Astrocyte (in vitro differentiated cells and primary cell): ENCODE measurements around the gene ITGAX. TPM values are rescaled to one million over a fixed set of nuclear protein-coding genes. Genes with fewer than 3 reads are reported as not detected.

Experiments used
- DNase-seq: peaks from one replicate; pipeline ENCODE4 v3.0.0-alpha.2; 2010; ENCODE audit warnings: low read depth
- FAIRE-seq: peaks from 2 replicates; lab custom pipeline; 2011; peaks lifted over from hg19 to GRCh38; lab: Jason Lieb, UNC
- H2AFZ ChIP-seq: 2 replicates; pipeline ENCODE4 v1.6.0; 2012; ENCODE audit warnings: low read depth, low read length, inconsistent platforms
- H3K27ac ChIP-seq: 2 replicates; pipeline ENCODE4 v1.5.1; 2011; ENCODE audit warnings: low read depth, low read length, inconsistent platforms
- H3K27me3 ChIP-seq: 2 replicates; pipeline ENCODE4 v1.6.0; 2011; ENCODE audit warnings: low read length, inconsistent platforms; ENCODE audit not compliant: insufficient read depth
- H3K36me3 ChIP-seq: 2 replicates; pipeline ENCODE4 v1.5.1; 2011; ENCODE audit warnings: low read length, inconsistent platforms; ENCODE audit not compliant: insufficient read depth
- H3K4me1 ChIP-seq: 2 replicates; pipeline ENCODE4 v1.5.1; 2011; ENCODE audit warnings: low read length, inconsistent platforms; ENCODE audit not compliant: insufficient read depth
- H3K4me2 ChIP-seq: 2 replicates; pipeline ENCODE4 v1.6.0; 2012; ENCODE audit warnings: low read length, inconsistent platforms
- H3K4me3 ChIP-seq: 2 replicates; pipeline ENCODE4 v1.5.1; 2011; ENCODE audit warnings: low read depth, mild to moderate bottlenecking, low read length, inconsistent platforms; ENCODE audit not compliant: insufficient read depth
- H3K79me2 ChIP-seq: 2 replicates; pipeline ENCODE4 v1.6.0; 2012; ENCODE audit warnings: mild to moderate bottlenecking, low read length, inconsistent platforms; ENCODE audit not compliant: insufficient read depth
- H3K9ac ChIP-seq: 2 replicates; pipeline ENCODE4 v1.6.0; 2012; ENCODE audit warnings: mild to moderate bottlenecking, low read length, inconsistent platforms
- H3K9me3 ChIP-seq: 2 replicates; pipeline ENCODE4 v1.5.1; 2012; ENCODE audit warnings: low read depth, mild to moderate bottlenecking, low read length, inconsistent platforms; ENCODE audit not compliant: insufficient read depth
- H4K20me1 ChIP-seq: 2 replicates; pipeline ENCODE4 v1.6.0; 2012; ENCODE audit warnings: low read length, inconsistent platforms; ENCODE audit not compliant: insufficient read depth
- H3K27ac Mint-ChIP-seq: one replicate; pipeline ENCODE4 v1.8.0; 2021; ENCODE audit warnings: mild to moderate bottlenecking, mixed read lengths; ENCODE audit not compliant: unreplicated experiment
- H3K27me3 Mint-ChIP-seq: one replicate; pipeline ENCODE4 v1.8.0; 2021; ENCODE audit warnings: low read depth, mixed read lengths; ENCODE audit not compliant: unreplicated experiment
- H3K36me3 Mint-ChIP-seq: one replicate; pipeline ENCODE4 v1.8.0; 2021; ENCODE audit warnings: low read depth, mixed read lengths; ENCODE audit not compliant: unreplicated experiment
- H3K4me1 Mint-ChIP-seq: one replicate; pipeline ENCODE4 v1.8.0; 2021; ENCODE audit warnings: low read depth, mixed read lengths; ENCODE audit not compliant: unreplicated experiment
- H3K4me3 Mint-ChIP-seq: one replicate; pipeline ENCODE4 v1.8.0; 2021; ENCODE audit warnings: mild to moderate bottlenecking, moderate library complexity, mixed read lengths; ENCODE audit not compliant: unreplicated experiment
- H3K9me3 Mint-ChIP-seq: one replicate; pipeline ENCODE4 v1.8.0; 2021; ENCODE audit warnings: mild to moderate bottlenecking, mixed read lengths; ENCODE audit not compliant: unreplicated experiment
- EZH2 ChIP-seq: IDR thresholded peaks from 2 replicates; pipeline ENCODE4 v1.6.1; 2012; ENCODE audit warnings: mild to moderate bottlenecking, low read length, inconsistent platforms; ENCODE audit not compliant: insufficient read depth
- total RNA-seq: library from RNA; stranded (reverse); gene quantifications from 2 replicates; pipeline ENCODE4 v1.2.1, GENCODE V29; 2021
- TF ChIP-seq, protein P1 (sequence below): IDR thresholded peaks from 2 replicates; pipeline ENCODE4 v1.5.1; 2011; ENCODE audit warnings: low read depth, mild to moderate bottlenecking, inconsistent platforms, low read length, moderate library complexity; ENCODE audit not compliant: insufficient read depth

ITGAX gene
- total RNA-seq, 1 donor from 2014 or later: 0.27 TPM

DNA sequence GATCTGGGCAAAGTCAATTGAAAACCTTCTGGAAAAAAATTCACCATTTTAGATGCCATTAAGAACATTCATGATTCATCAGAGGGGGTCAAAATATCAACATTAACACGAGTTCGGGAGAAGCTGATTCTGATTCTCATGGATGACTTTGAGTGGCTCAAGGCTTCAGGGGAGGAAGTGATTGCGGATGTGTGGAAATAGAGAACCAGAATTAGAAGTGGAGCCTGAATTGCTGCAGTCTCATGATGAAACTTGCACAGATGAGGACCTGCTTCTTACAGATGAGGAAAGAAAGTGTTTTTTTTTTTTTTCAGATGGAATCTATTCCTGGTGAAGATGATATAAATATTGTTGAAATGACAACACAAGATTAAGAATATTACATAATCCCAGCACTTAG, 12.9 kb downstream of the ITGAX start:
- Mint-ChIP-seq H3K4me3 (no peak overlapping the region), H3K9me3 (peaks cover 5% of the 10 kb centered on the region), H3K4me1 (no peaks in the 10 kb centered on the region), H3K27ac (no peak overlapping the region), H3K36me3 (no peaks in the 10 kb centered on the region), H3K27me3 (peaks cover 35% of the 10 kb centered on the region)
- H3K4me3 ChIP-seq: no peak overlapping the region
- peaks cover 3% of the 10 kb centered on the region for H3K9me3 ChIP-seq
- H3K9ac ChIP-seq: no peak overlapping the region
- H3K4me1 ChIP-seq: no peaks in the 10 kb centered on the region
- no peak for FAIRE-seq
- H3K27me3 ChIP-seq: no peaks in the 10 kb centered on the region
- TF ChIP-seq, protein P1, sequence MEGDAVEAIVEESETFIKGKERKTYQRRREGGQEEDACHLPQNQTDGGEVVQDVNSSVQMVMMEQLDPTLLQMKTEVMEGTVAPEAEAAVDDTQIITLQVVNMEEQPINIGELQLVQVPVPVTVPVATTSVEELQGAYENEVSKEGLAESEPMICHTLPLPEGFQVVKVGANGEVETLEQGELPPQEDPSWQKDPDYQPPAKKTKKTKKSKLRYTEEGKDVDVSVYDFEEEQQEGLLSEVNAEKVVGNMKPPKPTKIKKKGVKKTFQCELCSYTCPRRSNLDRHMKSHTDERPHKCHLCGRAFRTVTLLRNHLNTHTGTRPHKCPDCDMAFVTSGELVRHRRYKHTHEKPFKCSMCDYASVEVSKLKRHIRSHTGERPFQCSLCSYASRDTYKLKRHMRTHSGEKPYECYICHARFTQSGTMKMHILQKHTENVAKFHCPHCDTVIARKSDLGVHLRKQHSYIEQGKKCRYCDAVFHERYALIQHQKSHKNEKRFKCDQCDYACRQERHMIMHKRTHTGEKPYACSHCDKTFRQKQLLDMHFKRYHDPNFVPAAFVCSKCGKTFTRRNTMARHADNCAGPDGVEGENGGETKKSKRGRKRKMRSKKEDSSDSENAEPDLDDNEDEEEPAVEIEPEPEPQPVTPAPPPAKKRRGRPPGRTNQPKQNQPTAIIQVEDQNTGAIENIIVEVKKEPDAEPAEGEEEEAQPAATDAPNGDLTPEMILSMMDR: no peak
- TF ChIP-seq EZH2: no peak
- H2AFZ ChIP-seq: no peak overlapping the region
- H3K4me2 ChIP-seq: no peak overlapping the region
- H3K27ac ChIP-seq: no peak overlapping the region
- DNase-seq: no peak
- H4K20me1 ChIP-seq: no peaks in the 10 kb centered on the region
- no peaks in the 10 kb centered on the region for H3K79me2 ChIP-seq
- no peaks in the 10 kb centered on the region for H3K36me3 ChIP-seq

DNA sequence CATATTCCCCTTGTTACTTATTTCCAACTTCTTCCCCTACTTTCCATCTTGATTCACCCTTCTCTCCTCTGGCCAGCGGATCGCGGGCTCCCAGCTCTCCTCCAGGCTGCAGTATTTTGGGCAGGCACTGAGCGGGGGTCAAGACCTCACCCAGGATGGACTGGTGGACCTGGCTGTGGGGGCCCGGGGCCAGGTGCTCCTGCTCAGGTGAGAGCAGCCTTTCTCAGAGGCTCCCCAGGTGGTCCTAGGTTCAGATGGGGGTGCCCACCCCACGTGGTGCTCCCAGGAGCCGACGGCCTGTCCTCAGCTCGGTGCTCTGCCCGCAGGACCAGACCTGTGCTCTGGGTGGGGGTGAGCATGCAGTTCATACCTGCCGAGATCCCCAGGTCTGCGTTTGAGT, 16.0 kb downstream of the ITGAX start:
- Histone ChIP-seq H3K4me2 (no peak overlapping the region), H3K4me1 (no peaks in the 10 kb centered on the region), H3K27me3 (no peaks in the 10 kb centered on the region), H3K27ac (no peak overlapping the region), H3K9ac (no peak overlapping the region), H3K36me3 (no peaks in the 10 kb centered on the region), H2AFZ (no peak overlapping the region), H3K4me3 (no peak overlapping the region), H4K20me1 (no peaks in the 10 kb centered on the region), H3K9me3 (peaks cover 3% of the 10 kb centered on the region), H3K79me2 (no peaks in the 10 kb centered on the region)
- no peak for TF ChIP-seq EZH2
- TF ChIP-seq, protein P1: no peak
- Mint-ChIP-seq H3K27ac (no peak overlapping the region), H3K9me3 (peaks cover 13% of the 10 kb centered on the region), H3K4me1 (no peaks in the 10 kb centered on the region), H3K36me3 (no peaks in the 10 kb centered on the region), H3K27me3 (peaks cover 44% of the 10 kb centered on the region), H3K4me3 (peak overlapping the region; percentile 23)
- FAIRE-seq: no peak
- DNase-seq: no peak

DNA sequence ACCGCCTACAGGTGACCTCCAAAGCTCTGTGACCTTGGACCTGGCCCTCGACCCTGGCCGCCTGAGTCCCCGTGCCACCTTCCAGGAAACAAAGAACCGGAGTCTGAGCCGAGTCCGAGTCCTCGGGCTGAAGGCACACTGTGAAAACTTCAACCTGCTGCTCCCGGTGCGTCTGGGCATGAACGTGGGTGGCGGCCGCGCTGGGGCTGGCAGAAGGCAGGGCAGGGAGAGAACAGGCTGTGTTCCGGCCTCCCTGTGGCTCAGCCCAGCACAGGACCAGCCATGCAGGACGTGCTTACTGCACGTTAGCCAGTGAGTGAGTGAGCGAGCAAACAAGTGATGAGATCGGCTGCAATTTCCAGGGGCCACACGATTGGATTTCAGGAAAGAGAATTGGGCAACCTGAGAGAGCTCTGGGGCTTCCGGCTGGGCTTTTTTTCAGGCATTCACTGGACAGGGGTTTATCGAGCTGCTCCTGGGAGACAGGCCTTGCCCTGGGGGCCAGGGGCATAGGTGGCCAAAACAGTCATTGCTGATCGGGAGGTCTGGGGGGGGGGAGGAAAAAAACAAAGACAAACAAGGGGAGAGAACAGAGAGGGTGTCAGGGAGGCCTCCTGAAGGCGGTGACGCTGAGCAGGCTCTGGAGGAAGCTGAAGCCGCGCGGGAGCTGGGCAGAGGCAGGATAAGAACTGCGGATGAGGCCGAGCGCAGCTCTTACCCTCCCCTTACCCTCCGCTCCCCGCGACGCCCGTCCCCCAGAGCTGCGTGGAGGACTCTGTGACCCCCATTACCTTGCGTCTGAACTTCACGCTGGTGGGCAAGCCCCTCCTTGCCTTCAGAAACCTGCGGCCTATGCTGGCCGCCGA, 16.9 kb downstream of the ITGAX start:
- Histone ChIP-seq H4K20me1 (no peaks in the 10 kb centered on the region), H3K79me2 (no peaks in the 10 kb centered on the region), H3K4me1 (no peaks in the 10 kb centered on the region), H3K4me2 (no peak overlapping the region), H3K9me3 (peaks cover 3% of the 10 kb centered on the region), H3K9ac (no peak overlapping the region), H2AFZ (no peak overlapping the region), H3K36me3 (no peaks in the 10 kb centered on the region), H3K27me3 (no peaks in the 10 kb centered on the region), H3K4me3 (no peak overlapping the region), H3K27ac (no peak overlapping the region)
- Mint-ChIP-seq H3K27ac (no peak overlapping the region), H3K4me3 (no peak overlapping the region), H3K27me3 (peaks cover 43% of the 10 kb centered on the region), H3K36me3 (no peaks in the 10 kb centered on the region), H3K4me1 (no peaks in the 10 kb centered on the region), H3K9me3 (peaks cover 13% of the 10 kb centered on the region)
- no peak for DNase-seq
- no peak for FAIRE-seq
- TF ChIP-seq, protein P1: no peak
- TF ChIP-seq EZH2: no peak
